Glutamatergic neuron (in vitro differentiated cells): ENCODE measurements around the gene MAP2K2. TPM values are rescaled to one million over a fixed set of nuclear protein-coding genes. Genes with fewer than 3 reads are reported as not detected.

ENCODE experiments used
- DNase-seq: peaks from one replicate; pipeline ENCODE4 v3.0.0; 2022
- H3K27ac Mint-ChIP-seq: one replicate; pipeline ENCODE4 v1.8.0; 2020; ENCODE audit warnings: mild to moderate bottlenecking, mixed read lengths, inconsistent platforms; ENCODE audit not compliant: unreplicated experiment
- H3K27me3 Mint-ChIP-seq: one replicate; pipeline ENCODE4 v1.8.0; 2020; ENCODE audit warnings: mild to moderate bottlenecking, moderate library complexity, mixed read lengths, inconsistent platforms; ENCODE audit not compliant: unreplicated experiment
- H3K36me3 Mint-ChIP-seq: one replicate; pipeline ENCODE4 v1.8.0; 2020; ENCODE audit warnings: mild to moderate bottlenecking, mixed read lengths, inconsistent platforms; ENCODE audit not compliant: unreplicated experiment
- H3K4me1 Mint-ChIP-seq: one replicate; pipeline ENCODE4 v1.8.0; 2020; ENCODE audit warnings: mild to moderate bottlenecking, low read depth, mixed read lengths, inconsistent platforms; ENCODE audit not compliant: unreplicated experiment
- H3K4me3 Mint-ChIP-seq: one replicate; pipeline ENCODE4 v1.8.0; 2020; ENCODE audit warnings: mild to moderate bottlenecking, mixed read lengths, inconsistent platforms; ENCODE audit not compliant: unreplicated experiment
- H3K9me3 Mint-ChIP-seq: one replicate; pipeline ENCODE4 v1.8.0; 2020; ENCODE audit warnings: mild to moderate bottlenecking, moderate library complexity, mixed read lengths, inconsistent platforms; ENCODE audit not compliant: unreplicated experiment
- total RNA-seq: library from RNA; stranded (reverse); fragmentation: NEBNext Ultra II Directional; extraction: Animal tissue kit (Norgen Biotek cat#: 25700); gene quantifications from one replicate; pipeline ENCODE4 v1.2.1, GENCODE V29; 2021; ENCODE audit not compliant: unreplicated experiment
- TF ChIP-seq, protein P1 (sequence below): fragments of 200-600 bp; sonication (generic); IDR thresholded peaks from one replicate; pipeline ENCODE4 v1.5.0; 2021; ENCODE audit not compliant: partially characterized antibody, unreplicated experiment

MAP2K2 gene
- total RNA-seq, 1 donor from 2014 or later: 148 TPM

DNA sequence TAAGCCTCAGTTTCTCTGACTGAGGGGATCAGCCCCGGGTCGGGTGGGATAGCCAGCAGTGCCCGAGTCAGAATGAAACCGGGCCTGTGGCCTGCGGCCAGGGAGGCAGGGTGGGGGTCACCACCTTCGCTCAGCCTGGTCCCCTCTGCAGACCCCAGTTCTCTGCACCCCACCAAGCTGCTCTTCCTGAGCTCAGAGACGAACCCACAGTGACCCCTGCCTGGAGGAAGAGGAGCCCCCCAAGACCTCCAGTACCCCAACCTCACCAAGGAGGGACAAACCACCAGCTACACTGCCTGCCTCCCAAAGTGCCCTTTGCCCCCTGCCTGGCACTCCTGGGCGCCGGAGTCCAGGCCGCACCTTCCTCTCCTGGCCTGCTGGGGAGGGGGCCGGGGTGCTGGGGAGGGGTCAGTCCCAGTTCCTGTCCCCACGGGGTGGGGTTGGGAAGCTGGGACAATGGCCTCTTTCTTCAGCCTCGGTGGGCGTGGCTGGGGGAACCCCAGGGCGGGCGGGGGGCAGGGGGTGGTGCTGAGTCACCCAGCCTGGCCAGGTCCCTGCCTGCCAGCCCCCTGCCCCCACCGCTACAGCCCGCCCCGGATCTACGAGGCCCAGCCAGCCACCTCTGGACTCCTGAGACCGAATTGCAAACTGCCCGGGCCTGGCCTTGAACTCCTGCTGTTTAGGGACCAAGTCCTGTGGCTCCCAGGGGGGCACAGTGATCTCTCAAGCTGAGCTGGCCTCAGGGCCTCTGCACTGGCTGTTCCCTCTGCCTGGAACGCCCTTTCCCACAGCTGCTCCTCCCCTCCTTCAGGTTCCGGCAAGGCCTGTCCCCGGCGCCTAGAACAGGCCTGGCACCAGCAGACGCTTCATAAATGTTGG lies 71.6 kb downstream of the MAP2K2 start:
- TF ChIP-seq, protein P1, sequence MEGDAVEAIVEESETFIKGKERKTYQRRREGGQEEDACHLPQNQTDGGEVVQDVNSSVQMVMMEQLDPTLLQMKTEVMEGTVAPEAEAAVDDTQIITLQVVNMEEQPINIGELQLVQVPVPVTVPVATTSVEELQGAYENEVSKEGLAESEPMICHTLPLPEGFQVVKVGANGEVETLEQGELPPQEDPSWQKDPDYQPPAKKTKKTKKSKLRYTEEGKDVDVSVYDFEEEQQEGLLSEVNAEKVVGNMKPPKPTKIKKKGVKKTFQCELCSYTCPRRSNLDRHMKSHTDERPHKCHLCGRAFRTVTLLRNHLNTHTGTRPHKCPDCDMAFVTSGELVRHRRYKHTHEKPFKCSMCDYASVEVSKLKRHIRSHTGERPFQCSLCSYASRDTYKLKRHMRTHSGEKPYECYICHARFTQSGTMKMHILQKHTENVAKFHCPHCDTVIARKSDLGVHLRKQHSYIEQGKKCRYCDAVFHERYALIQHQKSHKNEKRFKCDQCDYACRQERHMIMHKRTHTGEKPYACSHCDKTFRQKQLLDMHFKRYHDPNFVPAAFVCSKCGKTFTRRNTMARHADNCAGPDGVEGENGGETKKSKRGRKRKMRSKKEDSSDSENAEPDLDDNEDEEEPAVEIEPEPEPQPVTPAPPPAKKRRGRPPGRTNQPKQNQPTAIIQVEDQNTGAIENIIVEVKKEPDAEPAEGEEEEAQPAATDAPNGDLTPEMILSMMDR: no peak
- H3K27ac Mint-ChIP-seq: peak overlapping the region; percentile 85
- no peak overlapping the region for H3K4me3 Mint-ChIP-seq
- no peak for DNase-seq
- H3K27me3 Mint-ChIP-seq: peaks cover 13% of the 10 kb centered on the region
- H3K9me3 Mint-ChIP-seq: peaks cover 14% of the 10 kb centered on the region
- peaks cover 10% of the 10 kb centered on the region for H3K36me3 Mint-ChIP-seq
- H3K4me1 Mint-ChIP-seq: peaks cover 14% of the 10 kb centered on the region

DNA sequence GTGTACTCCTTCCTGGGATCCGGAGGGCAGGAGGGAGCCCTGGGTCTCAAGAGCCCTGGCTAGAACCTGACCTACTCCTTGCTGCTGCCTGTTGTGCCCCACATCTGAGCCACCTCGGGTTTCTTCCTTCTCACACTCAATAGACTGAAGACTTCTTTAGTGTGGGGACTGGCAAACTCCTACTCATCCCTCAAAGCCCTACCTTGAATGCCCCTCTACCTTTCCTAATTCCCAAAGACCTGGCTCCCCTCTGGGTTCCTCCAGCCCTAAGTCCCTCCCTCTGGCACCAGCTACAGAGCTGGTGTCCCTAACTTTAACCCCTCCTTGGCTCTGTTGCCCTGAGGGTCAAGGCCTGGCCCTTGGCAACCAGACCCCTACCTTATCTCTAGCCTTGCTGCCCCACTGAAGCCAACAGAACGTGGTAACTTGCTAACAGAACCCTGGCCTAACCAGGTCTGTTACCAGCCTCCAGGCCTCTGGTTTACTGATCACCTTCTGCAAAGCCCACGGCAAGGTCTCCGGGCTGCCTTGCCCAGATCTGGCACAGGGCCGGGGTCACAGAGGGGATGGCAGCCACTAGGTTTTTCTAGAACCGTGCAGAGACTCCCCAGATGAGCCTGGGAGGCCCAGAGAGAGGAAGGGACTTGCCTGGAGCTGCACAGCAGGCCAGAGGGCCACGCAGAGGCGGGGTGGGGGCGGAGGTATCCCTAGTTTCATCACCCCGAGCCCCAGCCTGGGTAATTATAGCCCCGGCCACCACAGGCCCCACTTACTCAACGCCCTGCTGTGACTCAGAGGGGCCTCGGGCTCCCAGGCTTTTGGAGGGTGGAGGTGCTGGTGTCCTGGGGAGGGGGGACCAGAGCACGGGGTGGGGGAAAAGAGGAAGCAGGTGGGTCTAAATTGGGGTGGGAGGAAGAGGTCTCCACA lies 72.5 kb downstream of the MAP2K2 start:
- peaks cover 16% of the 10 kb centered on the region for H3K9me3 Mint-ChIP-seq
- TF ChIP-seq, protein P1: no peak
- peaks cover 10% of the 10 kb centered on the region for H3K36me3 Mint-ChIP-seq
- H3K27me3 Mint-ChIP-seq: peaks cover 12% of the 10 kb centered on the region
- H3K4me3 Mint-ChIP-seq: no peak overlapping the region
- peaks cover 15% of the 10 kb centered on the region for H3K4me1 Mint-ChIP-seq
- no peak overlapping the region for H3K27ac Mint-ChIP-seq
- DNase-seq: no peak

DNA sequence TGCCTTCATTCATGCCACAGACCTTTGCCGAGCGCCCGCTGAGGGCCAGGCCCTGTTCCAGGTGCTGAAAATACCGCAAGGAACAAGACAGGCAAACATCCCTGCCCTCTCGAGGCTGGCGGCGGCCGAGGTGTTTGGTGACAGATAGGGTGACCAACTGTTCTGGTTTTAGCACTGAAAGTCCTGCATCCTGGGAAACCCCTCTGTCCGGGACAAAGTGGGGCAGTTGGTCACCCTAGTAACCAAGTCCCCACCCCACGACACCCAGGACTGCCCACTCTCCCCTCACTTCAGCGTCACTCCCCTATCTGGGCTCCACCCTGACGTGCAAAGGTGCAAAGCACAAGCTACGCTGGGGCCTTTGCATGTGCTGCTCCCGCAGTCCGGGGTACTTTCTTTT lies 74.5 kb downstream of the MAP2K2 start:
- no peak overlapping the region for H3K4me3 Mint-ChIP-seq
- peaks cover 23% of the 10 kb centered on the region for H3K4me1 Mint-ChIP-seq
- peaks cover 10% of the 10 kb centered on the region for H3K36me3 Mint-ChIP-seq
- DNase-seq: no peak
- H3K9me3 Mint-ChIP-seq: peaks cover 18% of the 10 kb centered on the region
- peaks cover 13% of the 10 kb centered on the region for H3K27me3 Mint-ChIP-seq
- peak overlapping the region; percentile 33 for H3K27ac Mint-ChIP-seq
- TF ChIP-seq, protein P1: no peak

DNA sequence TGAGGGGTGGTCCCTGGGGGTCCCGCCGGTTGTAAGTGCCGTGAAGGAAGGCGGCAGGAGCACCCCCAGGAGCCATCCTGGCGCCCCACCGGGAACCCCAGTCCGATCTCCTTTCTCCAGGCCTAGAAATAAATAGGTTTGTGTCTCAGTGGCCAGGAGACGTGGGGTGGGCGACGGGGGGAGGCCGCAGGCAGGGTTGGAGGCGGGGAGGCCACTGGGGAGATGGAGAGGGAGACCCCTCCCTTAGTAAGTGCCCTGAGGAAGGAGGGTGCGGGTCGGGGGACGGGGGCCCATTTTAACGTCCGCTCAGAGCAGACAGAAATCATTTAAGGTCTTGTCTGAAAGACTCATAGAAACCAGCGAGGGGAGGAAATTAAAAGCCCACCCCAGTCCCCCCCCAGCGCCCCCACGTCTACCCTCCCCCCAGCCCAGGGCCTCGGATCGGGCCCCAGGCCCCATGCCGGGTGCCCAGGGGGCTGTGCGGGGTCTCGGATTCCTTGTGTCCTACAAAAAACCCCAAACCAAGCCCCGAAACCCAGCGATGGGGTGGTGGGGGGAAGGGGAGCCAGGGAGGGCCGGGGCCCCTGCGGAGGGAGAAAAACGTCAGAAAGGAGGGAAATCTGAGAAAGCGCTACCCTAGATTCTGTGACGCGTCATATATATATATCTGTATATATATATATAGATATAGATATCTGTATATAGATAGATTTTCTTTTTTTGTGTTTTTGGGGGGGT lies 76.8 kb downstream of the MAP2K2 start:
- Mint-ChIP-seq H3K4me1 (peaks cover 19% of the 10 kb centered on the region), H3K27ac (no peak overlapping the region)
- TF ChIP-seq, protein P1: no peak

More for the DNA sequence above, 76.8 kb downstream of the MAP2K2 start:
- Mint-ChIP-seq H3K4me3 (no peak overlapping the region), H3K36me3 (peaks cover 4% of the 10 kb centered on the region), H3K27me3 (peaks cover 6% of the 10 kb centered on the region), H3K9me3 (peaks cover 10% of the 10 kb centered on the region)
- DNase-seq: no peak
